Posterior vena cava (tissue), 2 donors: ENCODE data around the gene METTL3. TPM values are rescaled to one million over a fixed set of nuclear protein-coding genes. Genes with fewer than 3 reads are reported as not detected.

Experiments
- DNase-seq: peaks from one replicate; pipeline ENCODE4 v3.0.0-alpha.2; 2020; ENCODE audit warnings: low spot score
- intact Hi-C, 2 donors: fragments of 100-400 bp; cut with DNase I; formaldehyde crosslinking; loops; one replicate each; pipeline versions ENCODE4 v1.14.1 to v1.14.2; 2022 to 2023
- total RNA-seq, 2 donors: library from RNA; stranded (reverse); fragmentation: NEBNext Ultra II Directional; extraction: Animal tissue kit (Norgen Biotek cat#: 25700); gene quantifications; one replicate each; pipeline ENCODE4 v1.2.1, GENCODE V29; 2021
- donor health status: DM: yes; HTN: yes; CAD: no.
- donor health status: DM: yes; HTN: yes; CAD: no.

The METTL3 gene
- total RNA-seq, 2 donors from 2014 or later, result 26.4 to 29.0 TPM

GRCh38 chr14:21496453-21496852, 14.7 kb downstream of the METTL3 start:
- intact Hi-C loops, result loop anchor here in 1 of 2 donors (5.0 kb wide), 1 partner anchor 61 kb away; no protein-coding TSS in a partner anchor
- DNase-seq, result no peak

GRCh38 chr14:21494902-21495762, 16.0 kb downstream of the METTL3 start:
- DNase-seq, result no peak
- intact Hi-C loops, result loop anchor here in 1 of 2 donors (5.0 kb wide), 1 partner anchor 62 kb away; no protein-coding TSS in a partner anchor

- DNase-seq, result no peak
- intact Hi-C loops, result no loop called here
Observed at GRCh38 chr14:21486640-21487087, 24.5 kb downstream of the METTL3 start.

- intact Hi-C loops, result no loop called here
- DNase-seq, result peak; percentile 98
Observed at GRCh38 chr14:21476925-21477681, 34.0 kb downstream of the METTL3 start, which contains the start of the genes RAB2B and TOX4. TSS of gene RAB2B (minus strand) at chr14:21476959. CDS start at chr14:21476872, 87 bp downstream. TSS of gene TOX4 (plus strand) at chr14:21477195. CDS start at chr14:21477279, 84 bp downstream.

GRCh38 chr14:21476523-21476924, 34.6 kb downstream of the METTL3 start:
- DNase-seq, result peak; percentile 94
- intact Hi-C loops, result no loop called here

- no peak for DNase-seq
- intact Hi-C loops, result no loop called here
Observed at GRCh38 chr14:21475767-21476522, 35.2 kb downstream of the METTL3 start.

GRCh38 chr14:21467616-21468015, 43.5 kb downstream of the METTL3 start:
- intact Hi-C loops, result loop anchor here in 1 of 2 donors (10.0 kb wide), 1 partner anchor 1453 kb away; the partner anchor contains the start of gene OR4K14
- DNase-seq, result no peak

- intact Hi-C loops, result no loop called here
- peak; percentile 100 for DNase-seq
Observed at GRCh38 chr14:21455912-21456667, 55.0 kb downstream of the METTL3 start, which contains the start of gene CHD8. TSS of gene CHD8 (minus strand) at chr14:21456123. CDS start at chr14:21431643, 24,480 bp downstream.

- intact Hi-C loops, result no loop called here
- DNase-seq, result no peak
Observed at GRCh38 chr14:21455592-21455911, 55.6 kb downstream of the METTL3 start.

- intact Hi-C loops, result no loop called here
- DNase-seq, result no peak
Observed at GRCh38 chr14:21454843-21455544, 56.1 kb downstream of the METTL3 start.

GRCh38 chr14:21449899-21450216, 61.3 kb downstream of the METTL3 start:
- intact Hi-C loops, result no loop called here
- no peak for DNase-seq

Other genes with a start within 250 kb of the METTL3 start
- 100 to 1,000 TPM; 239 to 283 TPM for gene HNRNPC, start 241.9 kb downstream of the METTL3 start, total RNA-seq
- gene RPGRIP1, start 231.3 kb downstream of the METTL3 start, total RNA-seq, result under 1 TPM; 0.10 to 0.88 TPM
- gene SUPT16H, start 127.3 kb downstream of the METTL3 start, total RNA-seq, result 10 to 100 TPM; 47.9 to 56.5 TPM
- 10 to 100 TPM; 49.7 to 56.3 TPM for gene CHD8, start 55.2 kb downstream of the METTL3 start, total RNA-seq
- 10 to 100 TPM; 29.2 to 32.3 TPM for gene RAB2B, start 34.4 kb downstream of the METTL3 start, total RNA-seq
- gene TOX4, start 34.1 kb downstream of the METTL3 start, total RNA-seq, result 10 to 100 TPM; 56.1 to 67.3 TPM
- 1 to 10 TPM; 6.2 to 7.1 TPM for gene SALL2, start 15.0 kb upstream of the METTL3 start, total RNA-seq
- not detected for gene OR10G3, start 68.7 kb upstream of the METTL3 start, total RNA-seq
- gene OR10G2, start 123.6 kb upstream of the METTL3 start, total RNA-seq, result not detected
- gene OR4E2, start 142.5 kb upstream of the METTL3 start, total RNA-seq, result not detected
- not detected for gene OR4E1, start 162.5 kb upstream of the METTL3 start, total RNA-seq